ENCODE measurements around the gene MAD1L1.
"Not testable (repeated sequence)": the region's sequence is repeated elsewhere in the genome, so short reads cannot be mapped to it uniquely, and the experiment has no call there.

MAD1L1 gene

GRCh38 chr7:1894313-1894900 lies 338.3 kb downstream of the MAD1L1 start:
- DNase-seq (ENCODE audit: low read depth) = no peak

GRCh38 chr7:1893451-1893850 lies 339.3 kb downstream of the MAD1L1 start:
- DNase-seq (ENCODE audit: low read depth) = no peak

GRCh38 chr7:1893036-1893435 lies 339.7 kb downstream of the MAD1L1 start:
- DNase-seq (ENCODE audit: low read depth) = no peak

- no peak for DNase-seq (ENCODE audit: low read depth)
Observed at GRCh38 chr7:1892011-1892965, 340.5 kb downstream of the MAD1L1 start.

- DNase-seq (ENCODE audit: low read depth) = no peak
Observed at GRCh38 chr7:1890289-1891235, 342.2 kb downstream of the MAD1L1 start.

- no peak for DNase-seq (ENCODE audit: low read depth)
Observed at GRCh38 chr7:1889556-1890181, 343.1 kb downstream of the MAD1L1 start.

GRCh38 chr7:1889091-1889490 lies 343.7 kb downstream of the MAD1L1 start:
- DNase-seq (ENCODE audit: low read depth) = no peak

GRCh38 chr7:1888425-1888824 lies 344.3 kb downstream of the MAD1L1 start:
- DNase-seq (ENCODE audit: low read depth) = no peak

- DNase-seq (ENCODE audit: low read depth) = no peak
Observed at GRCh38 chr7:1887251-1887650, 345.5 kb downstream of the MAD1L1 start.

- DNase-seq (ENCODE audit: low read depth) = no peak
Observed at GRCh38 chr7:1886361-1887064, 346.2 kb downstream of the MAD1L1 start.

GRCh38 chr7:1885465-1886226 lies 347.1 kb downstream of the MAD1L1 start:
- DNase-seq (ENCODE audit: low read depth) = no peak

GRCh38 chr7:1884583-1885350 lies 348.0 kb downstream of the MAD1L1 start:
- no peak for DNase-seq (ENCODE audit: low read depth)

GRCh38 chr7:1883834-1884582 lies 348.7 kb downstream of the MAD1L1 start:
- no peak for DNase-seq (ENCODE audit: low read depth)

GRCh38 chr7:1883031-1883761 lies 349.5 kb downstream of the MAD1L1 start:
- no peak for DNase-seq (ENCODE audit: low read depth)

- no peak for DNase-seq (ENCODE audit: low read depth)
Observed at GRCh38 chr7:1882451-1882850, 350.3 kb downstream of the MAD1L1 start.

- DNase-seq (ENCODE audit: low read depth) = no peak
Observed at GRCh38 chr7:1881946-1882345, 350.8 kb downstream of the MAD1L1 start.

GRCh38 chr7:1876641-1877040 lies 356.1 kb downstream of the MAD1L1 start:
- DNase-seq (ENCODE audit: low read depth) = not testable (repeated sequence)
